Heart right ventricle (tissue), 16 donors: ENCODE measurements around the gene NXPE2. TPM values are rescaled to one million over a fixed set of nuclear protein-coding genes. Genes with fewer than 3 reads are reported as not detected.
"Not testable (repeated sequence)": the region's sequence is repeated elsewhere in the genome, so short reads cannot be mapped to it uniquely, and the experiment has no call there.

Source experiments
- ATAC-seq, 8 donors: fragments of 200-7000 bp; cut with Tn5 transposase; one replicate each; pipeline ENCODE4 v1.9.1; 2020; ENCODE audit warnings: mild to moderate bottlenecking in 8 of 8, moderate library complexity in 8 of 8, moderate number of reproducible peaks in 1 of 8
- DNase-seq, 2 donors: peaks; one replicate each; pipeline ENCODE4 v3.0.0-alpha.2; 2020
- H3K27ac ChIP-seq, 10 donors: fragments of 200-600 bp; sonication (generic) in 2 of 10; one replicate each; pipeline versions ENCODE4 v1.5.0 to v1.8.0; 2020 to 2022; ENCODE audit warnings: mild to moderate bottlenecking in 3 of 10
- H3K27me3 ChIP-seq, 7 donors: fragments of 200-600 bp; one replicate each; pipeline ENCODE4 v1.8.0; 2021 to 2022; ENCODE audit warnings: mild to moderate bottlenecking in 2 of 7
- H3K36me3 ChIP-seq, 9 donors: fragments of 200-600 bp; sonication (generic) in 1 of 9; one replicate each; pipeline versions ENCODE4 v1.5.0 to v1.8.0; 2020 to 2022; ENCODE audit warnings: mild to moderate bottlenecking in 2 of 9
- H3K4me1 ChIP-seq, 9 donors: fragments of 200-600 bp; sonication (generic) in 1 of 9; one replicate each; pipeline versions ENCODE4 v1.5.0 to v1.8.0; 2020 to 2022; ENCODE audit warnings: mild to moderate bottlenecking in 4 of 9
- H3K4me3 ChIP-seq, 10 donors: fragments of 200-600 bp; sonication (generic) in 2 of 10; one replicate each; pipeline versions ENCODE4 v1.5.0 to v1.8.0; 2020 to 2022; ENCODE audit warnings: mild to moderate bottlenecking in 7 of 10, moderate library complexity in 2 of 10
- H3K9me3 ChIP-seq, 11 donors: fragments of 200-600 bp in 10 of 11; sonication (generic) in 2 of 11; one replicate each; pipeline versions ENCODE4 v1.5.0 to v1.8.0; 2013 to 2022; ENCODE audit warnings: mild to moderate bottlenecking in 2 of 11, control low read depth in 1 of 11, moderate library complexity in 1 of 11
- CTCF ChIP-seq, 9 donors: fragments of 200-600 bp; sonication (generic) in 2 of 9; IDR thresholded peaks; one replicate each; pipeline versions ENCODE4 v1.5.0 to v1.8.0; 2021 to 2022; ENCODE audit warnings: antibody characterized with exemption in 9 of 9, mild to moderate bottlenecking in 5 of 9, moderate library complexity in 1 of 9
- WGBS, 2 donors: extraction: QIAGEN DNeasy Blood & Tissue Kit; methylation state at CpG; one replicate each; pipeline ENCODE4 v1.1.7; 2013; ENCODE audit warnings: inconsistent platforms in 1 of 2; 5-methylcytosine and 5-hydroxymethylcytosine counted together
- intact Hi-C, 10 donors: fragments of 100-400 bp; cut with DNase I; formaldehyde crosslinking; loops; one replicate each; pipeline versions ENCODE4 v1.11.1 to v1.14.2; 2022
- long read RNA-seq, 3 donors: library from polyadenylated mRNA; unstranded; transcript quantifications; one replicate each; pipeline ENCODE4 v2.0.0, GENCODE V29; 2020 to 2021
- polyA plus RNA-seq, 2 donors: library from polyadenylated mRNA; stranded (reverse); fragments of 200-250 nt; gene quantifications; one replicate each; pipeline ENCODE4 v1.2.3, GENCODE V29; 2013
- total RNA-seq, 10 donors: library from RNA; stranded (reverse); fragmentation: NEBNext Ultra II Directional in 3 of 10; extraction: Animal tissue kit (Norgen Biotek cat#: 25700) in 3 of 10; gene quantifications; one replicate each; pipeline versions ENCODE4 v1.2.1 to v1.2.4, GENCODE V29; 2021 to 2023
- donor health status: Arrhythmogenic right ventricular cardiomyopathy.
- donor health status: ischemic (EF 13 %, LVEDD 7.1; RV severe dilation, severe dysfunction).
- donor health status: healthy with polysubstance abuse.
- donor health status: DM: no; HTN: yes; CAD: no.
- donor health status: DM: no; HTN: no; CAD: no.
- donor health status: ischemic (EF 25% LVEDD 6.9; RV normal size, moderate dysfunction).
- donor health status: ischemic (EF 25% LVEDD 5.7; RV mildly dilated, moderate dysfunction).
- donor health status: healthy.
- donor health status: DM: yes; HTN: yes; CAD: no.
- donor health status: Ischemic cardiomyopathy.
- donor health status: ischemic (EF 35%, LVEDD 5.7; RV mildly dilated, moderate dysfunction).
- donor health status: nonischemic (EF 11% LVEDD 7.7; RV severe dilation, severe dysfunction).
- donor health status: DM: yes; HTN: yes; CAD: no.
- donor health status: PGD.
- donor health status: ischemic (EF 29% LVEDD 5.4; RV normal size, mild dysfunction).
- donor health status: nonischemic (EF 23%, LVEDD 6.1; RV moderate dilation, normal function).

The NXPE2 gene
- total RNA-seq (under 1 TPM in 7 of 10 donors, not detected in 3; 0.13 to 0.59 (median 0.21) TPM), polyA plus RNA-seq (under 1 TPM in 1 of 2 donors, not detected in 1; 0.04 TPM)
- long read RNA-seq, donor 1, result 0 reads
- long read RNA-seq, donor 2, result 0 reads
- long read RNA-seq, donor 3, result 0 reads

GRCh38 chr11:114678125-114679036 lies at the start of gene NXPE2:
NXPE2 (plus strand) TSS chr11:114678527; CDS start chr11:114678576, 49 bp downstream.
- WGBS, 2 donors, result 59 to 62% methylated on average over 8 of the region's 8 CpGs
- Histone ChIP-seq H3K27ac (no peak within 1 kb of the TSS), H3K4me1 (no peaks in the 10 kb centered on the region), H3K4me3 (no peak within 1 kb of the TSS), H3K9me3 (peaks cover 0 to 13% (median 0%) of the 10 kb centered on the region in 11 donors), H3K36me3 (no peaks in the 10 kb centered on the region), H3K27me3 (no peaks in the 10 kb centered on the region)
- ATAC-seq (peak in 1 of 8 donors; percentile 42), DNase-seq (no peak)
- no peak for TF ChIP-seq CTCF (IDR thresholded peaks at IDR 0.05)
- intact Hi-C loops, result no loop called here

GRCh38 chr11:114631445-114631965 lies 46.8 kb upstream of the NXPE2 start:
- H3K27me3 ChIP-seq, H3K4me3 ChIP-seq, ATAC-seq, H3K36me3 ChIP-seq, H3K27ac ChIP-seq, H3K4me1 ChIP-seq, intact Hi-C loops, DNase-seq: not testable (repeated sequence)
- H3K9me3 ChIP-seq, result peaks cover 0 to 16% (median 3%) of the 10 kb centered on the region in 11 donors
- 94 to 95% methylated on average over 13 of the region's 13 CpGs for WGBS, 2 donors

- intact Hi-C loops, ATAC-seq, H3K4me3 ChIP-seq, H3K27me3 ChIP-seq, DNase-seq, H3K4me1 ChIP-seq, H3K36me3 ChIP-seq, H3K27ac ChIP-seq, H3K9me3 ChIP-seq: not testable (repeated sequence)
- 94 to 95% methylated on average over 6 of the region's 6 CpGs for WGBS, 2 donors
These were observed 38.9 kb upstream of the NXPE2 start for GRCh38 chr11:114639440-114639839.

- intact Hi-C loops, result no loop called here
- Histone ChIP-seq H3K27me3 (no peaks in the 10 kb centered on the region), H3K27ac (no peak overlapping the region), H3K9me3 (no peaks in the 10 kb centered on the region), H3K4me1 (no peaks in the 10 kb centered on the region), H3K36me3 (no peaks in the 10 kb centered on the region), H3K4me3 (no peak overlapping the region)
- no peak for ATAC-seq
- DNase-seq, result no peak
- TF ChIP-seq CTCF (IDR thresholded peaks at IDR 0.05), result no peak
- 72 to 78% methylated on average over 3 of the region's 3 CpGs for WGBS, 2 donors
These were observed 27.7 kb upstream of the NXPE2 start for GRCh38 chr11:114650661-114651060.

GRCh38 chr11:114651145-114651718 lies 27.1 kb upstream of the NXPE2 start:
- Histone ChIP-seq H3K4me1 (no peaks in the 10 kb centered on the region), H3K27me3 (no peaks in the 10 kb centered on the region), H3K4me3 (no peak overlapping the region), H3K36me3 (no peaks in the 10 kb centered on the region), H3K9me3 (no peaks in the 10 kb centered on the region), H3K27ac (no peak overlapping the region)
- TF ChIP-seq CTCF (IDR thresholded peaks at IDR 0.05), result no peak
- intact Hi-C loops, result no loop called here
- 92% methylated on average over 19 of the region's 19 CpGs for WGBS, 2 donors
- ATAC-seq (no peak), DNase-seq (no peak)
